Large intestine (tissue), 3 donors: Measurements from ENCODE around the gene WNT3. TPM values are rescaled to one million over a fixed set of nuclear protein-coding genes. Genes with fewer than 3 reads are reported as not detected.

Experiments
- DNase-seq, 2 donors: peaks; one replicate each; pipeline versions ENCODE4 v3.0.0 to v3.0.0-alpha.2; 2013
- H3K27ac ChIP-seq: one replicate; pipeline ENCODE4 v1.5.1; 2013; ENCODE audit warnings: low read length
- H3K27me3 ChIP-seq: 2 replicates; pipeline ENCODE4 v1.6.1; 2013; ENCODE audit warnings: low read length; ENCODE audit not compliant: control insufficient read depth, insufficient read depth
- H3K36me3 ChIP-seq: 2 replicates; pipeline ENCODE4 v1.6.1; 2013; ENCODE audit warnings: low read length; ENCODE audit not compliant: control insufficient read depth, insufficient read depth
- H3K4me1 ChIP-seq: one replicate; pipeline ENCODE4 v1.6.1; 2013; ENCODE audit warnings: low read length; ENCODE audit not compliant: control insufficient read depth, insufficient read depth
- H3K4me3 ChIP-seq: one replicate; pipeline ENCODE4 v1.5.1; 2013; ENCODE audit warnings: low read length
- H3K9me3 ChIP-seq: one replicate; pipeline ENCODE4 v1.6.1; 2013; ENCODE audit warnings: mild to moderate bottlenecking, low read depth, low read length, moderate library complexity; ENCODE audit not compliant: control insufficient read depth
- WGBS: methylation state at CpG from one replicate; pipeline ENCODE4 v1.1.5; 2013; ENCODE audit warnings: low lambda C conversion rate; ENCODE audit not compliant: insufficient coverage; 5-methylcytosine and 5-hydroxymethylcytosine counted together
- polyA plus RNA-seq: library from polyadenylated mRNA; unstranded; fragments of 120-200 nt; gene quantifications from one replicate; pipeline ENCODE4 v1.2.1, GENCODE V29; 2013

Gene WNT3
- polyA plus RNA-seq, 1 donor, result 9.3 TPM

- no CpG with 5 or more reads among the region's 6 CpGs for WGBS
- H3K27me3 ChIP-seq, result peaks cover 61% of the 10 kb centered on the region
- DNase-seq, result no peak
- H3K4me1 ChIP-seq, result no peaks in the 10 kb centered on the region
- no peak overlapping the region for H3K4me3 ChIP-seq
- H3K27ac ChIP-seq, result no peak overlapping the region
- H3K36me3 ChIP-seq, result no peaks in the 10 kb centered on the region
- H3K9me3 ChIP-seq, result no peaks in the 10 kb centered on the region
Observed at GRCh38 chr17:46812624-46813318, 5.7 kb downstream of the WNT3 start.

- Histone ChIP-seq H3K27ac (no peak overlapping the region), H3K9me3 (no peaks in the 10 kb centered on the region), H3K4me3 (no peak overlapping the region), H3K27me3 (peaks cover 54% of the 10 kb centered on the region), H3K4me1 (no peaks in the 10 kb centered on the region), H3K36me3 (no peaks in the 10 kb centered on the region)
- no CpG with 5 or more reads among the region's 11 CpGs for WGBS
- no peak for DNase-seq
Observed at GRCh38 chr17:46811978-46812583, 6.4 kb downstream of the WNT3 start.

GRCh38 chr17:46810837-46811236, 7.7 kb downstream of the WNT3 start:
- H3K4me1 ChIP-seq, result no peaks in the 10 kb centered on the region
- no peaks in the 10 kb centered on the region for H3K9me3 ChIP-seq
- no peak overlapping the region for H3K27ac ChIP-seq
- DNase-seq, result no peak
- H3K36me3 ChIP-seq, result no peaks in the 10 kb centered on the region
- no CpG with 5 or more reads among the region's 10 CpGs for WGBS
- H3K27me3 ChIP-seq, result peaks cover 42% of the 10 kb centered on the region
- no peak overlapping the region for H3K4me3 ChIP-seq

GRCh38 chr17:46809110-46809571, 9.4 kb downstream of the WNT3 start:
- Histone ChIP-seq H3K4me3 (no peak overlapping the region), H3K27ac (no peak overlapping the region), H3K36me3 (no peaks in the 10 kb centered on the region), H3K27me3 (peaks cover 25% of the 10 kb centered on the region), H3K9me3 (no peaks in the 10 kb centered on the region), H3K4me1 (no peaks in the 10 kb centered on the region)
- WGBS, result no CpG with 5 or more reads among the region's 8 CpGs
- no peak for DNase-seq

- Histone ChIP-seq H3K27ac (no peak overlapping the region), H3K4me1 (no peaks in the 10 kb centered on the region), H3K27me3 (no peaks in the 10 kb centered on the region), H3K9me3 (no peaks in the 10 kb centered on the region), H3K36me3 (no peaks in the 10 kb centered on the region), H3K4me3 (no peak overlapping the region)
- DNase-seq, result no peak
- 100% methylated on average over 1 of the region's 6 CpGs for WGBS
Observed at GRCh38 chr17:46805771-46806170, 12.7 kb downstream of the WNT3 start.

GRCh38 chr17:46803544-46803943, 14.9 kb downstream of the WNT3 start:
- no peaks in the 10 kb centered on the region for H3K9me3 ChIP-seq
- no peak for DNase-seq
- H3K4me3 ChIP-seq, result no peak overlapping the region
- no peaks in the 10 kb centered on the region for H3K27me3 ChIP-seq
- H3K27ac ChIP-seq, result no peak overlapping the region
- no peaks in the 10 kb centered on the region for H3K36me3 ChIP-seq
- no CpG with 5 or more reads among the region's 5 CpGs for WGBS
- no peaks in the 10 kb centered on the region for H3K4me1 ChIP-seq

GRCh38 chr17:46802800-46803199, 15.7 kb downstream of the WNT3 start:
- H3K27me3 ChIP-seq, result no peaks in the 10 kb centered on the region
- H3K9me3 ChIP-seq, result no peaks in the 10 kb centered on the region
- no peak overlapping the region for H3K4me3 ChIP-seq
- DNase-seq, result no peak
- no CpG with 5 or more reads among the region's 7 CpGs for WGBS
- no peaks in the 10 kb centered on the region for H3K36me3 ChIP-seq
- H3K27ac ChIP-seq, result no peak overlapping the region
- no peaks in the 10 kb centered on the region for H3K4me1 ChIP-seq

- peaks cover 12% of the 10 kb centered on the region for H3K27me3 ChIP-seq
- H3K4me1 ChIP-seq, result no peaks in the 10 kb centered on the region
- 100% methylated on average over 2 of the region's 4 CpGs for WGBS
- DNase-seq, result no peak
- no peaks in the 10 kb centered on the region for H3K36me3 ChIP-seq
- H3K4me3 ChIP-seq, result no peak overlapping the region
- no peak overlapping the region for H3K27ac ChIP-seq
- H3K9me3 ChIP-seq, result no peaks in the 10 kb centered on the region
Observed at GRCh38 chr17:46800573-46800972, 17.9 kb downstream of the WNT3 start.

GRCh38 chr17:46796956-46797530, 21.4 kb downstream of the WNT3 start:
- no peaks in the 10 kb centered on the region for H3K36me3 ChIP-seq
- H3K27me3 ChIP-seq, result peaks cover 24% of the 10 kb centered on the region
- H3K9me3 ChIP-seq, result no peaks in the 10 kb centered on the region
- DNase-seq, result no peak
- WGBS, result 73% methylated on average over 3 of the region's 8 CpGs
- H3K4me1 ChIP-seq, result no peaks in the 10 kb centered on the region
- H3K4me3 ChIP-seq, result no peak overlapping the region
- H3K27ac ChIP-seq, result no peak overlapping the region

- no peak for DNase-seq
- Histone ChIP-seq H3K36me3 (no peaks in the 10 kb centered on the region), H3K4me1 (no peaks in the 10 kb centered on the region), H3K27me3 (peaks cover 26% of the 10 kb centered on the region), H3K9me3 (no peaks in the 10 kb centered on the region), H3K4me3 (no peak overlapping the region), H3K27ac (no peak overlapping the region)
- no CpG with 5 or more reads among the region's 7 CpGs for WGBS
Observed at GRCh38 chr17:46796524-46796923, 22.0 kb downstream of the WNT3 start.
